COLO829 (cell line): ENCODE measurements around the gene TST.

Experiments
- DNase-seq: peaks from one replicate; pipeline ENCODE4 v3.0.0; 2012; ENCODE audit warnings: low spot score

Gene TST

GRCh38 chr22:37032134-37032534 lies 12.9 kb upstream of the TST start:
- no peak for DNase-seq

GRCh38 chr22:37030560-37031281 lies 11.5 kb upstream of the TST start:
- no peak for DNase-seq

GRCh38 chr22:37028692-37029674 lies 9.7 kb upstream of the TST start:
- no peak for DNase-seq

- DNase-seq = no peak
Observed at GRCh38 chr22:37027556-37027955, 8.3 kb upstream of the TST start.

GRCh38 chr22:37026325-37026724 lies 7.1 kb upstream of the TST start:
- DNase-seq = no peak

GRCh38 chr22:37025500-37026070 lies 6.3 kb upstream of the TST start:
- DNase-seq = no peak

GRCh38 chr22:37024339-37025157 lies 5.3 kb upstream of the TST start:
- DNase-seq = no peak

- no peak for DNase-seq
Observed at GRCh38 chr22:37023743-37024338, 4.6 kb upstream of the TST start.

- no peak for DNase-seq
Observed at GRCh38 chr22:37022483-37023337, 3.5 kb upstream of the TST start.

- DNase-seq = no peak
Observed at GRCh38 chr22:37021710-37022482, 2.6 kb upstream of the TST start.

- DNase-seq = no peak
Observed at GRCh38 chr22:37021041-37021440, 1.8 kb upstream of the TST start.

- no peak for DNase-seq
Observed at GRCh38 chr22:37020192-37020479, 889 bp upstream of the TST start.

GRCh38 chr22:37018815-37019308 lies 385 bp downstream of the TST start:
- DNase-seq = no peak

- no peak for DNase-seq
Observed at GRCh38 chr22:37018086-37018814, 997 bp downstream of the TST start.

GRCh38 chr22:37017356-37017755 lies 1.9 kb downstream of the TST start:
- no peak for DNase-seq

- DNase-seq = no peak
Observed at GRCh38 chr22:37016134-37016910, 2.9 kb downstream of the TST start.

GRCh38 chr22:37015587-37015878 lies 3.7 kb downstream of the TST start:
- DNase-seq = no peak

- DNase-seq = no peak
Observed at GRCh38 chr22:37014835-37015586, 4.2 kb downstream of the TST start.
